Adipocyte (in vitro differentiated cells): ENCODE results near the gene SLC46A1.

Experiments used
- DNase-seq: peaks from one replicate; pipeline ENCODE4 v3.0.0-alpha.2; 2015; ENCODE audit warnings: low read depth
- H3K27me3 ChIP-seq: replicated peaks from 2 replicates; pipeline ENCODE4 v1.7.0; 2013; ENCODE audit warnings: mild to moderate bottlenecking, low read length, moderate library complexity; ENCODE audit not compliant: control insufficient read depth, insufficient read depth
- H3K36me3 ChIP-seq: 2 replicates; pipeline ENCODE4 v1.7.0; 2013; ENCODE audit warnings: low read length, mild to moderate bottlenecking, moderate library complexity; ENCODE audit not compliant: control insufficient read depth, insufficient read depth, severe bottlenecking
- H3K4me1 ChIP-seq: 2 replicates; pipeline ENCODE4 v1.7.0; 2013; ENCODE audit warnings: mild to moderate bottlenecking, low read length, moderate library complexity; ENCODE audit not compliant: control insufficient read depth, insufficient read depth
- H3K4me3 ChIP-seq: 2 replicates; pipeline ENCODE4 v1.7.0; 2013; ENCODE audit warnings: mild to moderate bottlenecking, low read length, moderate library complexity
- H3K9ac ChIP-seq: 2 replicates; pipeline ENCODE4 v1.7.0; 2013; ENCODE audit warnings: mild to moderate bottlenecking, low read length, moderate library complexity
- H3K9me3 ChIP-seq: 2 replicates; pipeline ENCODE4 v1.7.0; 2013; ENCODE audit warnings: mild to moderate bottlenecking, low read length, moderate library complexity; ENCODE audit not compliant: control insufficient read depth

SLC46A1 gene

DNA sequence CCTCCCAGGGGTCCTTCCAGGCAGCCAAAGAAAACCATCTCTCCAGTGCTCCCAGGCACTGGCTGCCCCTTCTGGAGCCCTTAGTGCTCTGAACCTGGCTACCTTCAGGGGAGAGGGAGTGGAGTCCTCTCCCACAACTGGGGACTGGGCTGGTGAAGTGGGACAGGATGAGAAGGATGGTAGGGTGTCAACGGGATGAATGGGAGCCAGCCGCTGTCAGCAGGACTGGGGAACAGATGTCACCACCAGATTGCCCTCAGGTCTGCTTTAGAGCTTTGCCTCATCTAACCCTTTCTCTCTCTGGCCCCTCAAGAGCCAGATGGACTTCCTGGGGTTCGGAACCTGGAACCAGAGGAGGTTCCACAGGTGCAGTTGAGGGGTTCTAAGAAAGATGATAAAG lies 40.5 kb downstream of the SLC46A1 start:
- DNase-seq: no peak
- no peak overlapping the region for H3K4me3 ChIP-seq
- peaks cover 42% of the 10 kb centered on the region for H3K36me3 ChIP-seq
- H3K27me3 ChIP-seq: no peaks in the 10 kb centered on the region
- H3K9me3 ChIP-seq: no peaks in the 10 kb centered on the region
- no peak overlapping the region for H3K9ac ChIP-seq
- H3K4me1 ChIP-seq: peaks cover 8% of the 10 kb centered on the region

DNA sequence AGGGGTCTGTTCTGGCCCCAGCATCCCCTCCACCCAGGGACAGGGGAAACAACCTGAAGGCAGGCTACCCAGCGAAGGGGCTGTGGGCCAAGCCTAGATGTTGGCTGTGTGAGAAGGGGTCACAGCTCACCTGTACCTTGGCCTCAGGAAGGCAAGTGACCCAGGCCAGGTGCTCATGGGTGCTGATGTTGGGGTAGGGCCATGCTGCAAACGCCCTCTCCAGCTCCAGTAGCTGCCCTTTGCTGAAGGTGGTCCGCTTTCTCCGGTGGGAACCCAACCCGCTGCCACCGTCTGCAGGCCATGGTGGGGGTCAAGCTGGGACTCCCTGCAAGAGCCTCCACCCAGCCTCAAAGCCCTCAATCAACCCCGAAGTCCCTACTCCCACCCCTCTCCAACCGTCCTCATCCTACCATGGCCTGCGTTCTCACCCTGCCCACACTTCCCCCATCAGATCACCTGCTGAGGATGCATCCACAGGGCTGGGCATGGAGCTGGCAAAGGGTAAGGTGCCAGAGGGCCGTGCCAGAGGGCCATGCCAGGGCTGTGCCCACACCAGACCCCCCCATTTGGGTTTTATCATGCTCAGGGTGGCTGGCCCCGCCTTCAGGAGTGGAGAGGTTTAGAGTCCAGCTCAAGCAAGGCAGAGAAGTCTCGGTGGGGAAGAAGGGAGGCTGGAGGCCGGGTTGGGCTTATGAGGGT lies 41.2 kb downstream of the SLC46A1 start, which contains the start of gene SEBOX:
TSS of gene SEBOX (minus strand) at position 535 of the 699 bp plus-strand sequence. CDS start at position 487, 48 bp downstream.
- H3K4me3 ChIP-seq: no peak within 1 kb of the TSS
- peaks cover 48% of the 10 kb centered on the region for H3K36me3 ChIP-seq
- H3K27me3 ChIP-seq: no peaks in the 10 kb centered on the region
- H3K9me3 ChIP-seq: no peaks in the 10 kb centered on the region
- peaks cover 1% of the 10 kb centered on the region for H3K4me1 ChIP-seq
- H3K9ac ChIP-seq: no peak within 1 kb of the TSS
- DNase-seq: no peak

DNA sequence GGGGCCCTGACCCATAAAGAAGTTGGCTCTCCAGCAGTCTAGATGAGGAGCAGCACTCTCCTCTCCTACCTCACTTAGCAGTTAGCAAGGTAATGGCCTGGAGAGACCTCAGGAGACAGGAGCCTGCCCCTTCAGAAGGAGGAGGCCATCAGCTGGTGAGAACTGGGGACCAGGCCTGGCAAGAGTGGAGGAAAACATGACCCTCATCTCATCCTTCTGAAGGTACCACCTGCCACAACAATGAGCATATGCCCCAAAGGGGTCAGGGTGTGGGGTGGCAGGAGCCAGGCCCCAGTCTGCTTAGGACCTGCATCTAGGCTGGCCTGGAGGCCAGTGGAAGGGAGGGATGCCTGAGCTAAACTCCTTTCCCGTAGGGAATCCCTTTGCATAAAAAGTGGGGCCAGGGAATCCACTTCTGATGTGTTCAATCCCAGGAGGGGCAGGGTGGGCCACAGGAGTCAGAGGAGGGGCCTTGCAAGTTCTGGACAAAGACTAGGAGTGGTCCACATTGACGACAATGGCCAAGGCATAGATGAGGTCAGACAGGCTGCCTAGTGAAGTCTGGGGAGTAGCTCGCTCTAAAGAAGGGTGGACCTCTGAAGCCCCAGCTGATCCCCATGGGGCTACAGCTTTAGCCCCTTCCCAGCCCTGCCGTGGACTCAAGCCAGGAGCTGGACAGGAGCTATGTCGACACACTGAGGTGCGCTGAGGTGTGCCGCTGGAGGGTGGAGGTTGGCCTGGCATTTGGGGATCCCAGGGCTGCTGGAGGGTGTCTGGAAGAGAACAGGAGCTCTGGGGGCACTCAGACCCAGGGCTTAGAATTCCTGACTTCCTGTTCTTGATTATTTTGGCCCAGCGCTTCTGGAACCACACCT lies 42.0 kb downstream of the SLC46A1 start:
- no peak for DNase-seq
- no peaks in the 10 kb centered on the region for H3K4me1 ChIP-seq
- no peak overlapping the region for H3K9ac ChIP-seq
- no peaks in the 10 kb centered on the region for H3K9me3 ChIP-seq
- H3K4me3 ChIP-seq: no peak overlapping the region
- no peaks in the 10 kb centered on the region for H3K27me3 ChIP-seq
- H3K36me3 ChIP-seq: peaks cover 53% of the 10 kb centered on the region

DNA sequence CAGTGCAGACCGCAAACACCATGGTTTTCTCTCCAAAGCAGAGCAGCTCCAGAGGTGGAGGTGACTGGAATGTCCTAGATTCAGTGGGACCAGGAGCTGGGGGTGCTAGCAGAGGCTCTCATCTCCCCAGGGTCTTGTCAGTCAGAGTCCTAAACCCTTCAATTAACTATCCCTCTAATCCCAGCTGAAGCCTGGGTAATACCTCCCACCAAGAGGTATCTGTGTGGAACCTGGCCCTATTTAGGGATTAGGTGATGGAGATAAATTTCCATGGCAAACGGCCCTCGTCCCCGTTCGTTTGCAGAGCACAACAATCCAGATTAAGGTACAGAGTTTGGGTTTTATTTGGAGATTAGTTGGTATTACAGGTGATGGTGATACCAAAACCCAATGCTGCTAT lies 42.8 kb downstream of the SLC46A1 start:
- Histone ChIP-seq H3K27me3 (no peaks in the 10 kb centered on the region), H3K4me1 (peaks cover 5% of the 10 kb centered on the region), H3K9ac (no peak overlapping the region), H3K9me3 (no peaks in the 10 kb centered on the region), H3K4me3 (no peak overlapping the region), H3K36me3 (peaks cover 54% of the 10 kb centered on the region)
- no peak for DNase-seq

DNA sequence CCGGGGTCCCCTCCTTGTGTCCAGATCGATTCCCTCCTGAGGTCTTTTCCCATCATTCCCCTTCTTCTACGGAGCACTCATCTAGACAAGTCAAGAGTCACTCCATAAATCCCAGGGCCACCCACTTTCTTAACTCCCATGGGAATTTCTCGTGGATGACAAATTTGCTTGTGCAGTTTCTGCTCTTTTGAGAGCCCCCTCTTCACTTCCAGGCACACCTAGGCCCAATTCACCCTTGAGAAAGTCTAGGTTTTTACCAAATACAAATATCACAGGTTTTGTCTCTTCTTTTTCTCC lies 48.2 kb downstream of the SLC46A1 start:
- no peak for DNase-seq
- peak overlapping the region; percentile 99 for H3K4me3 ChIP-seq
- H3K9ac ChIP-seq: peak overlapping the region; percentile 99
- no peaks in the 10 kb centered on the region for H3K9me3 ChIP-seq
- H3K27me3 ChIP-seq: no peaks in the 10 kb centered on the region
- H3K4me1 ChIP-seq: peaks cover 23% of the 10 kb centered on the region
- H3K36me3 ChIP-seq: peaks cover 56% of the 10 kb centered on the region

GRCh38 chr17:28357061-28357900 lies 48.7 kb downstream of the SLC46A1 start, which contains the start of gene POLDIP2:
TSS of gene POLDIP2 (minus strand) at chr17:28357527. CDS start at chr17:28357448, 79 bp downstream.
- DNase-seq: peak; percentile 98
- no peaks in the 10 kb centered on the region for H3K27me3 ChIP-seq
- peaks cover 23% of the 10 kb centered on the region for H3K4me1 ChIP-seq
- H3K4me3 ChIP-seq: peak within 1 kb of the TSS; percentile 99
- H3K36me3 ChIP-seq: peaks cover 54% of the 10 kb centered on the region
- H3K9me3 ChIP-seq: no peaks in the 10 kb centered on the region
- H3K9ac ChIP-seq: peak within 1 kb of the TSS; percentile 99

GRCh38 chr17:28350271-28350670 lies 55.7 kb downstream of the SLC46A1 start:
- no peak overlapping the region for H3K4me3 ChIP-seq
- no peaks in the 10 kb centered on the region for H3K9me3 ChIP-seq
- H3K27me3 ChIP-seq: no peaks in the 10 kb centered on the region
- DNase-seq: no peak
- peaks cover 94% of the 10 kb centered on the region for H3K36me3 ChIP-seq
- peaks cover 17% of the 10 kb centered on the region for H3K4me1 ChIP-seq
- H3K9ac ChIP-seq: no peak overlapping the region

DNA sequence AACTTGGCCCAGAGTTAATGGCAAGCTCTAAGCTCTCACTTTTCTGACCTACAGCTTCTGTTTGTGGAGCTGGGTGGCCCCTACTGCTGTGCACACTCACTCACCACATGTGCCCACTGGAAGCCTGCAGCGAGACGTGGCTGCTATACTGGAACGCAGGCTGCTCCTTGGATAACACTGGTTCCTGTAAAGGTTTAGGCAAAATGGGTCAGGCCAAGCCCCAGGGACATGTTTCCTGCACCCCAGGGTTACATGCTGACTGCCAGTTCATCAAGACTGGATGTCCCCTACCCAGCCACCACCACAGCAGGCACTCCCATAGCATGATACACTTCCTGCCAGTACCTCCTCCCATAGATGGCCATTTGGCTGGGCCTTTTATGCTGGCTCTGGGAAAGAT lies 57.0 kb downstream of the SLC46A1 start:
- H3K27me3 ChIP-seq: no peaks in the 10 kb centered on the region
- H3K9me3 ChIP-seq: no peaks in the 10 kb centered on the region
- peaks cover 97% of the 10 kb centered on the region for H3K36me3 ChIP-seq
- no peak for DNase-seq
- H3K9ac ChIP-seq: no peak overlapping the region
- H3K4me3 ChIP-seq: no peak overlapping the region
- H3K4me1 ChIP-seq: peaks cover 17% of the 10 kb centered on the region

DNA sequence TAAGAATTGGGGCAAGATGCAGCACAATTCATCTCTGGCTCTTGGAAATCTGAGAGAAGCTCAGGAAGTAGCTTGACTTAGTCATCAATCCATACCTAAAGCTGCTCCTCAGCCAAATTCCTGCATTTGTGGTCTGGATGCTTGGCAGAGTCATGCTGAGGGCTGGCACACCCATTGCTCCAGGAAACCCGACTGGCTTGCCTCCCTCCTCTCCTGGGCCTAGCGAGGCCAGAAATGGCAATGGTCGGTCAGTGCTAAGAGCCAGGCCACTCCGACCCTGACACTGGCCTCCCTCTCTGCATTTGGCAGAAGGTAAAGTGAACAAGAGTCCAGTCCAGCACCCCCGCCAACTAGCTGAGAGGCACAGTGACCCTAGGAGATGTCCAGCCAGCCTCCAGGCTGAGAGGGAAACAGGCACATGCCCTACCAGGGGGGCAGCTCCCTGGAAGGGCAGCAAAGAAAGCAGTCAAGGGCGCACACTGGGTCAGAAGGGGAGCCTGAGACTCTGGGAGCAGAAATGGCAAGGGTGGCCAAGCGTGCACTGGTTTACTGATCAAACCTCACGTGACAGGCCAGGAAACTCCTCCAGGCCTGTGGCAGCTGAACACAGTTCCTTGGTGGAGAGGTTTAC lies 58.6 kb downstream of the SLC46A1 start:
- Histone ChIP-seq H3K4me1 (peaks cover 17% of the 10 kb centered on the region), H3K9me3 (no peaks in the 10 kb centered on the region), H3K36me3 (peaks cover 97% of the 10 kb centered on the region), H3K4me3 (no peak overlapping the region), H3K27me3 (no peaks in the 10 kb centered on the region), H3K9ac (peak overlapping the region; percentile 33)
- DNase-seq: peak; percentile 84

DNA sequence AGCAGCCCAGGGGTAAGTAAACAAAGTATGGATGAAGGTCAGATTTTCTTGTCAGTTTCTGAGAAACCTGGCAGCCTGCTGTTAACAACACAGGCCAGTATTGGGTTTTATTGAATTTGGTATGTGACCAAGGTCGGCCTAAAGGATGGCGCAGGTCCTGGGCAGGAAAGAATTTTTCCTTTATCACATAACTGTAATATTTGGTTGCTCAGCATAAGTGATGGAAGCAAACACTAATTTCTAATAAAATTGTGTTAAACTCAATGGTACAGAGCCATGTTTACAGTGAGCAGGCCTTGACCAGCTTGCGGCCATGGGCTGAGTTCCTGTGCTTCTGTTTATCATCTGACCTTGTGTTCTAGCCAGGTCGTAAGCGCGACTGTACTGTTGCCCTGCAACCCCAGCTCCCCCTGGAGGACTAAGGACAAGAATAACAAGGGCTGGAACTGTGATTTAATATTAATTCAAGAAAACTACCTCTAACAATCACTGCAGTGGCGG lies 59.2 kb downstream of the SLC46A1 start:
- Histone ChIP-seq H3K9me3 (no peaks in the 10 kb centered on the region), H3K36me3 (peaks cover 98% of the 10 kb centered on the region), H3K4me1 (peaks cover 17% of the 10 kb centered on the region), H3K9ac (peak overlapping the region; percentile 2), H3K4me3 (no peak overlapping the region), H3K27me3 (no peaks in the 10 kb centered on the region)
- no peak for DNase-seq
